ENCODE measurements around the gene ROCK1. TPM values are rescaled to one million over a fixed set of nuclear protein-coding genes. Genes with fewer than 3 reads are reported as not detected.
"Not testable (repeated sequence)": the region's sequence is repeated elsewhere in the genome, so short reads cannot be mapped to it uniquely, and the experiment has no call there.

ROCK1 gene
- total and polyA plus RNA-seq, 3 donors from 2014 or later: 9.6 to 46.3 (median 43.1) TPM

- Histone ChIP-seq H3K4me3 (no peak overlapping the region), H3K36me3 (ENCODE audit: low read depth, missing control alignments) (no peaks in the 10 kb centered on the region), H3K27me3 (no peaks in the 10 kb centered on the region), H3K4me1 (peaks cover 4% of the 10 kb centered on the region), H3K9me3 (no peaks in the 10 kb centered on the region), H3K27ac (no peak overlapping the region)
- intact Hi-C loops (cut with DNase I; ENCODE audit: low total_unique reads): no loop called here
- WGBS, 2 donors: 43 to 47% methylated on average over 1 of the region's 1 CpG
- TF ChIP-seq CTCF (IDR thresholded peaks at IDR 0.05) (no peak), POLR2A (IDR thresholded peaks at IDR 0.05) (no peak)
- no peak for DNase-seq
Observed at GRCh38 chr18:21049306-21049705, 62.3 kb downstream of the ROCK1 start.

- no peaks in the 10 kb centered on the region for H3K27me3 ChIP-seq
- WGBS, 2 donors: 79 to 85% methylated on average over 3 of the region's 3 CpGs
- no peak for TF ChIP-seq POLR2A (IDR thresholded peaks at IDR 0.05)
- TF ChIP-seq CTCF (IDR thresholded peaks at IDR 0.05): no peak
- intact Hi-C loops (cut with DNase I; ENCODE audit: low total_unique reads): no loop called here
- no peaks in the 10 kb centered on the region for H3K36me3 ChIP-seq (ENCODE audit: low read depth, missing control alignments)
- no peaks in the 10 kb centered on the region for H3K9me3 ChIP-seq
- no peak overlapping the region for H3K27ac ChIP-seq
- no peak overlapping the region for H3K4me3 ChIP-seq
- no peak for DNase-seq
- no peaks in the 10 kb centered on the region for H3K4me1 ChIP-seq
Observed at GRCh38 chr18:21047126-21047525, 64.5 kb downstream of the ROCK1 start.

GRCh38 chr18:21040466-21040865, 71.1 kb downstream of the ROCK1 start:
- Histone ChIP-seq H3K27ac (no peak overlapping the region), H3K27me3 (no peaks in the 10 kb centered on the region), H3K9me3 (no peaks in the 10 kb centered on the region), H3K4me3 (no peak overlapping the region), H3K4me1 (peaks cover 4% of the 10 kb centered on the region), H3K36me3 (ENCODE audit: low read depth, missing control alignments) (no peaks in the 10 kb centered on the region)
- no peak for DNase-seq
- intact Hi-C loops (cut with DNase I; ENCODE audit: low total_unique reads): no loop called here
- 86% methylated on average over 2 of the region's 2 CpGs for WGBS, 2 donors
- TF ChIP-seq POLR2A (IDR thresholded peaks at IDR 0.05) (no peak), CTCF (IDR thresholded peaks at IDR 0.05) (no peak)

GRCh38 chr18:21038201-21038600, 73.4 kb downstream of the ROCK1 start:
- Histone ChIP-seq H3K27ac (no peak overlapping the region), H3K4me1 (peaks cover 4% of the 10 kb centered on the region), H3K4me3 (no peak overlapping the region), H3K36me3 (ENCODE audit: low read depth, missing control alignments) (no peaks in the 10 kb centered on the region), H3K27me3 (no peaks in the 10 kb centered on the region), H3K9me3 (no peaks in the 10 kb centered on the region)
- no peak for TF ChIP-seq POLR2A (IDR thresholded peaks at IDR 0.05)
- no peak for TF ChIP-seq CTCF (IDR thresholded peaks at IDR 0.05)
- DNase-seq: no peak
- intact Hi-C loops (cut with DNase I; ENCODE audit: low total_unique reads): no loop called here

- no peak overlapping the region for H3K27ac ChIP-seq
- H3K4me1 ChIP-seq: peaks cover under 1% of the 10 kb centered on the region
- H3K27me3 ChIP-seq: no peaks in the 10 kb centered on the region
- no peak overlapping the region for H3K4me3 ChIP-seq
- intact Hi-C loops (cut with DNase I; ENCODE audit: low total_unique reads): no loop called here
- no peaks in the 10 kb centered on the region for H3K9me3 ChIP-seq
- TF ChIP-seq CTCF (IDR thresholded peaks at IDR 0.05) (no peak), POLR2A (IDR thresholded peaks at IDR 0.05) (no peak)
- H3K36me3 ChIP-seq (ENCODE audit: low read depth, missing control alignments): no peaks in the 10 kb centered on the region
- DNase-seq: no peak
Observed at GRCh38 chr18:21031845-21032244, 79.8 kb downstream of the ROCK1 start.

- H3K4me3 ChIP-seq; H3K36me3 ChIP-seq (ENCODE audit: low read depth, missing control alignments); H3K27ac ChIP-seq; H3K9me3 ChIP-seq; H3K4me1 ChIP-seq; DNase-seq; H3K27me3 ChIP-seq; intact Hi-C loops (cut with DNase I; ENCODE audit: low total_unique reads): not testable (repeated sequence)
- 97 to 99% methylated on average over 13 of the region's 13 CpGs for WGBS, 2 donors
Observed at GRCh38 chr18:21018257-21018656, 93.4 kb downstream of the ROCK1 start.
